KMS-11 (cell line): ENCODE data around the gene CCSER2.

Source experiments
- H2AFZ ChIP-seq: fragments of 200-600 bp; sonication (generic); 2 replicates; pipeline ENCODE4 v1.6.1; 2016; ENCODE audit warnings: antibody characterized with exemption, mixed run types, low read depth
- H3K27ac ChIP-seq: fragments of 200-600 bp; sonication (generic); 2 replicates; pipeline ENCODE4 v1.6.1; 2016; ENCODE audit warnings: mild to moderate bottlenecking, mixed run types
- H3K27me3 ChIP-seq: fragments of 200-600 bp; sonication (generic); 2 replicates; pipeline ENCODE4 v1.6.1; 2017; ENCODE audit warnings: mild to moderate bottlenecking, low read depth, mixed run types, moderate library complexity; ENCODE audit not compliant: insufficient read depth
- H3K36me3 ChIP-seq: fragments of 200-600 bp; sonication (generic); 2 replicates; pipeline ENCODE4 v1.6.1; 2017; ENCODE audit warnings: mild to moderate bottlenecking, mixed run types; ENCODE audit not compliant: insufficient read depth
- H3K4me1 ChIP-seq: fragments of 200-600 bp; sonication (generic); 2 replicates; pipeline ENCODE4 v1.6.1; 2016; ENCODE audit warnings: mild to moderate bottlenecking, low read depth, mixed run types; ENCODE audit not compliant: poor library complexity, severe bottlenecking
- H3K4me2 ChIP-seq: fragments of 200-600 bp; sonication (generic); 2 replicates; pipeline ENCODE4 v1.7.0; 2016; ENCODE audit warnings: mild to moderate bottlenecking, mixed run types
- H3K4me3 ChIP-seq: fragments of 200-600 bp; sonication (generic); IDR thresholded peaks from 2 replicates; pipeline ENCODE4 v1.6.1; 2017; ENCODE audit warnings: low read depth, low read length, mixed read lengths; ENCODE audit not compliant: insufficient read depth
- H3K79me2 ChIP-seq: fragments of 200-600 bp; sonication (generic); 2 replicates; pipeline ENCODE4 v1.6.1; 2016; ENCODE audit warnings: low read depth, mixed run types; ENCODE audit not compliant: insufficient read depth
- H3K9ac ChIP-seq: fragments of 200-600 bp; sonication (generic); 2 replicates; pipeline ENCODE4 v1.6.1; 2016; ENCODE audit warnings: mild to moderate bottlenecking, mixed run types
- H4K20me1 ChIP-seq: fragments of 200-600 bp; sonication (generic); 2 replicates; pipeline ENCODE4 v1.6.1; 2016; ENCODE audit warnings: mild to moderate bottlenecking, mixed run types; ENCODE audit not compliant: insufficient read depth
- CTCF ChIP-seq: fragments of 200-600 bp; sonication (generic); conservative IDR thresholded peaks from 2 replicates; pipeline ENCODE4 v1.6.1; 2017; ENCODE audit warnings: low read depth, mild to moderate bottlenecking, antibody characterized with exemption, low read length, moderate library complexity, mixed read lengths

Gene CCSER2

GRCh38 chr10:84398696-84399095 is 70.3 kb downstream of the CCSER2 start:
- no peak for TF ChIP-seq CTCF
- no peaks in the 10 kb centered on the region for H3K27me3 ChIP-seq
- H3K79me2 ChIP-seq: no peaks in the 10 kb centered on the region
- H3K4me1 ChIP-seq: peaks cover 3% of the 10 kb centered on the region
- no peak overlapping the region for H3K4me3 ChIP-seq
- no peak overlapping the region for H2AFZ ChIP-seq
- H3K27ac ChIP-seq: no peak overlapping the region
- H4K20me1 ChIP-seq: no peaks in the 10 kb centered on the region
- no peaks in the 10 kb centered on the region for H3K36me3 ChIP-seq
- no peak overlapping the region for H3K9ac ChIP-seq
- no peak overlapping the region for H3K4me2 ChIP-seq

GRCh38 chr10:84401854-84402611 is 73.6 kb downstream of the CCSER2 start:
- H3K27me3 ChIP-seq: no peaks in the 10 kb centered on the region
- H3K79me2 ChIP-seq: no peaks in the 10 kb centered on the region
- H2AFZ ChIP-seq: no peak overlapping the region

GRCh38 chr10:84404783-84405182 is 76.4 kb downstream of the CCSER2 start:
- Histone ChIP-seq H3K4me1 (peaks cover 3% of the 10 kb centered on the region), H3K27ac (no peak overlapping the region), H3K4me3 (no peak overlapping the region), H4K20me1 (no peaks in the 10 kb centered on the region), H3K36me3 (no peaks in the 10 kb centered on the region), H3K79me2 (no peaks in the 10 kb centered on the region), H3K9ac (no peak overlapping the region), H3K4me2 (no peak overlapping the region), H2AFZ (no peak overlapping the region), H3K27me3 (no peaks in the 10 kb centered on the region)
- no peak for TF ChIP-seq CTCF

More at GRCh38 chr10:84401854-84402611, 73.6 kb downstream of the CCSER2 start:
- Histone ChIP-seq H3K9ac (no peak overlapping the region), H3K4me3 (no peak overlapping the region), H3K36me3 (no peaks in the 10 kb centered on the region), H4K20me1 (no peaks in the 10 kb centered on the region), H3K4me2 (no peak overlapping the region), H3K4me1 (peaks cover 3% of the 10 kb centered on the region), H3K27ac (no peak overlapping the region)
- no peak for TF ChIP-seq CTCF

- Histone ChIP-seq H3K4me1 (peaks cover 3% of the 10 kb centered on the region), H2AFZ (no peak overlapping the region), H3K27ac (no peak overlapping the region), H4K20me1 (no peaks in the 10 kb centered on the region), H3K79me2 (no peaks in the 10 kb centered on the region; the same call in 1 of the 2 replicates), H3K4me2 (no peak overlapping the region), H3K4me3 (no peak overlapping the region), H3K36me3 (no peaks in the 10 kb centered on the region), H3K9ac (no peak overlapping the region), H3K27me3 (no peaks in the 10 kb centered on the region)
- TF ChIP-seq CTCF: no peak
Measured at GRCh38 chr10:84405662-84406061, 77.3 kb downstream of the CCSER2 start.
